HG02571 (cell line): ENCODE data around the gene SFTPA2.
"Not testable (repeated sequence)": the region's sequence is repeated elsewhere in the genome, so short reads cannot be mapped to it uniquely, and the experiment has no call there.

ENCODE experiments used
- ATAC-seq: cut with Tn5 transposase; IDR thresholded peaks from one replicate; pipeline ENCODE4 v1.9.1; 2021; ENCODE audit warnings: mild to moderate bottlenecking, moderate library complexity; ENCODE audit not compliant: unreplicated experiment

The SFTPA2 gene

DNA sequence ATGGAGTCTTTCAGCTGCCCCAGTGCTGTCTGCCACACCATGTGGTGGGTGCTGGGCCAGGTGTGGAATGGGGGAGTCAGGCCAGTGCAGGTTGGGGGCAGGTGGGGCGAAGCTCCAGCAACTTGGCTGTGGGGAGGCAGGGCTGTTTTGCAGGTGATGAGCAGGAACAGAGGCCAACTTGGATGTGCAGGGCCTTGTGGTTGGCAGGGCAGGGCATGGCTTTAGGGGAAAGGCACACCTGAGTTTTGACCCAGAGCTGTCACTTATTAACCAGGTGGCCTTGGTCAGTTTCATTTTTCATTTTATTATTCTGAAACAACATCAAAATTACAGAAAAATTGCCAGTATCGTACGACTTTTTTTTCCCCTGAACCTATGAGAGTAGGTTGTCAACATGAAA is 1.1 kb upstream of the SFTPA2 start:
- no peak for ATAC-seq

DNA sequence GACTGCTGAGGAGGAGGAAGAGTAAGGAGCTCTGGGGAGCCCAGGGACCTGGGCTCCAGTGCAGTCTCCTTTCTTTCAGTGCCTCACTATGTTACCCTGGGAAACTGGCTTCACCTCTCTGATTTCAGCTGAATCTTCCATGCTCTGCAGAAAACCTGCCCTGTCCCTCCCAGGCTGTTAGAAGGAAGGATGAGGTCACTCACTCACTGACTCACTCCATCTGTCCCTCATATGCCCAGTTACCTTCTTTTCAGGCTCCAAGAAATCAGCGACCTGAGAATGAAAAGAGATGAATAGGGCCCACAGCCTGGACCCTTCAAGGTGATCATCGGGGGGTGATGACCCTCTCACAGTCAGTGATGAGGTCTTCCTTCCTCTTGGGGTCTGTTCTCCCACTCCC is 481 bp downstream of the SFTPA2 start:
- ATAC-seq, result no peak

DNA sequence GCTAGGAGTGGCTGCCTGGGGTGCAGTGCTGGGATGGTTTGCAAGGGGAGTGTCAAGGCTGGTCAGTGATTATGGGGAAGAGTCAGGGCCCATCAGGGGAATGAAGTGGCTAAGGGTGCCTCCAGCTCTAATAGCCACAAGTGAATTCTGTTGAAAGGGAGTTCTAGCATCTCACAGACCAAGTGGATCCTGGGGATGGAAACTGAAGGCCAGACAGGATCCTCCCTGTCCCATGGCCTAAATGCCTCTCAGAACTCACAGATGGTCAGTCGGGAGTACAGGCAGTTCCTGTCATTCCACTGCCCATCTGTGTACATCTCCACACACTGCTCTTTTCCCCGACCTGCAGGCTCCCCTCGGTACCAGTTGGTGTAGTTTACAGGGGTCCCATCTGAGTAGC is 3.2 kb downstream of the SFTPA2 start:
- ATAC-seq, result not testable (repeated sequence)

DNA sequence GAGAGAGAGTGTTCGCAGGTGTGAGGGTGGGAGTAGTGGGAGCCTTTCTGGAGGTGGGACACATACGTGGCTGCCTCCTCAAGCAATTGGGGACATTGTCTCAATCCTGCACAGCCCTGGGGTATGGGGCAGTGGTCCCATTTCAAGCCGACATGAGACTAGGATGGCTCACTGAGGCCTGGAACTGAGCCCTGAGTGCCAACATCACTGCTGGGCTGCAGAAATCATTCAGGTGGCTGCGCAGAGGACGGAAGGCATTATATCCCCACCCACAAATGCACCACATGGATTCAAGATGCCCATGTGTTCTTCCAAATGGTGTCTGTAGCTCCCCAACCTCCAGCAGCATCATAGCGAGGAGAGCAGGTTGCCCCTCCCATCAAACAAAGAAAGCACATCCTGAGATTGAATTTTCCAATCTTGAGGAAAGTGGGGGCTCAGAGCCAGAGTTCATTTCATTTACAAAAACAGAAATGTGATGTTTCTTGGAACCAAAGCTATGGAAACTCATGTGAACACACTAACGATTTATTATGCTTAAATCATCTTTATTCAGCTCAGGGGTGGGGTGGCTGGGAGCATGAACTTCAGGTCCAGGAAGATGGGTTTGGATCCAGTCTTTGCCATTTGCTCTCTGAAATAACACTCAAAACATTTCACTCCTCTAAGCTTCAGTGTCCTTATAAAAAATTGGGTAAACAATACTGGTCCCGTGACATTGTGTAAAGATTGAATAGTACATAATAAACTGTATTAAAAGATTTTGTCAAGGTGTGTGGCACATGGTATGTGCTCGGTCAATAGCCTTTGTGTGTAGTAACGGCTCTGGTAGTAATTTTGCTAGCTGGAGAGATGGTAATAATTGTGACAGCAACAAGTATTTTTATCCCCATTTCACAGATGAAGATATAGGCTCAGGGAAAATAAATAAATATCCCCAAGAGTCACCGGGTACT is 4.6 kb downstream of the SFTPA2 start:
- ATAC-seq, result no peak

DNA sequence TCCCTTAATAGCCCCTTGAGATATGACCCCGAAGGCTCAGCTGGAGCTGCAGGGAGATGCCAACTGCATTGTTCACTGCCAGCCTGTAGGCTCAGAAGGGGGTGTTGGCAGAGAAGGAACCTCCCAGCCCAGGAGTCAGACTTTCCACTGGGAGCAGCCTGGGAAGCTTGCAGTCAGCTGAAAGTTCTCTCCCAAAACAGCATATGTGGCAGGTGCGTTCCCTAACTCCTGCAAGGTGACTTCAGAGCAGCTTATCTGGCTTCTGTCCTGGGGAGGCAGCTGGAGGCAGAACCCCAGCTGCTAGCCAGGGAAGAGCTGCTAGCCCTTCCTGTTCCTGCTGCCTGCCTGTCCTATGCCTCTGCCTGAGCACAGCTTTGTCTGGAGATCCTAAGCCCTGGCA is 8.1 kb downstream of the SFTPA2 start:
- no peak for ATAC-seq

DNA sequence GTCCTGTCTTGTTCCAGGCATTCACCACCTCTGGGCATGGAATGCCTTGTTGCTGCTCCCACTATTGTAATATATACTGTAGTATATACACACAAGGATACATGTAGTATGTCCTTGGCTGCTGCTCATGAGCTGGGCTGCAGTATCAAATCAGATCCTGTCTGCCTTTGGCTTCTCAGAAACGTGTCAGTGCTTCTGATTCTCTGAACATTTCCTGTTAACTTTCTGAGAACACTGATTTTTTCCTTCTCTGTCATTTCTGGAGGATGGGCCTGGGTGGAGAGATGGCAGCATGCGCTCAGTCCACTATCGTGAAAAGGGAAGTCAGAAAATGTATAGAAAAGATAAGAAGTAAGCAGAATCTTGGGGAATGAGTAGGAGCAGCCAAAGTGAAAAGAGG is 12.2 kb downstream of the SFTPA2 start:
- ATAC-seq, result no peak

DNA sequence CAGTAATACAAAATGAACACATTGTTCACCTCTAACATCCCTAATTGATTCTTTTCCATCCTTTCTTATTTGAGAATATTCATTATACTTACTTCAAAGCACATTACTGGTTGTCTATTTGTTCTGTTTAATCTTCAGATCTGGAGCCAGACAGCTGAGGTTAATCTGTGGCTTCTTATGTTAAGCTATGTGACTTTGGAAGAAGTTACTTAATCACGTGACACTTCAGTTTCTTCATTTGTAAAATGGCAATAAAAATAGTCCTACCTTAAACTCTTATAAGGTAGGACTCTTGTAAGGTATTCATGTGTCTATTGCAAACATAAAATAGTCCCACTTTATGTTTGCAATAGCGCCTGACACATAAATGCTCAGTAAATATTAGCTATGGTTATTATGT is 13.1 kb downstream of the SFTPA2 start:
- not testable (repeated sequence) for ATAC-seq

DNA sequence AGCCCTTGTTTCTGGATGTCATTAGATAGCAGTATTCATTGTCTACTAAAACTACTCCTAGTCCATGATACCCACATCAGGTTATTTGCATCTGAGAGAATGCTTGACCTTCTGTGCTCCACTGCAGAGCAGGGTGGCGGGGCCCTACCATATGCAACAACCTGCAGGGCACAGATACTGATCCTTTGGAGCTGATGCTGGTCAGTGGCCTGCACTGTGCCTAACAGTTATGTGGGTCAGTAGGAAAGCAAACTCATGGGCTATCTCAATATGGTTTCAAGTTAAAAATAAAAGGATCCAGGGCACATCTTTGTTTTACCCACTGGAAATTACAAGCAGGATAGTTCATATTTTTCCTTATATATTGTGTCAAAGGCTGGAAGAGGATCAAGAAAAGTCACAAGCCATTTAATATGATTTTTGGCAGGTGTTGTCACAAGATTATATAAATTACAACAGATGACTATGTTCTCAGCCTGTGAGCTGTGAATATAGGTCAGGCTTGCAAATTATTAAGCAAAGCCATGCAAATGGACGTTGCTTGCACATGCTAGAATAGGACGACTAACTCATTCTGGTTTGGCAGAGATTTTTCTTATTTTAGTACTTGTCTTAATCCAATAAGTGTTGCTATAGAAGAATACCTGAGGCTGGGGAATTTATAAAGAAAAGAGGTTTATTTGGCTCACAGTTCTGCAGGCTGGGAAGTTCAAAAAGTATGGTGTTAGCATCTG is 15.1 kb downstream of the SFTPA2 start:
- not testable (repeated sequence) for ATAC-seq

DNA sequence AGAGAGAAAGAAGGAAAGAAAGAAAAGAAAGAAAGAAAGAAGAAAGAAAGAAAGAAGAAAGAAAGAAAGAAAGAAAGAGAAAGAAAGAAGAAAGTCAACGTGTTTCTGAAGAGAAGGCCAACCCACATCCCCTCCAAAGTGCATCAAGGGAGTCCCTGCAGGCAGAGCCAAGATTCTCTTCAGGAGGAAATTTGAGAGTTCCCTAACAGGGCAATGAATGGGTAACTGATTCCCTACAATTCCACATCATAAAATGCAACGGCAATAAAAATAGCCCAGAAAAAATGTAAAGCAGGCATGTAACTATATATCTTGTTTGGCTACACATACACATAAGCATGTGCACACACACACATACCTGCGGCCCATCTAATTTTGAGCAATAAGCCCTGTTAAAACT is 15.8 kb downstream of the SFTPA2 start:
- ATAC-seq, result not testable (repeated sequence)

DNA sequence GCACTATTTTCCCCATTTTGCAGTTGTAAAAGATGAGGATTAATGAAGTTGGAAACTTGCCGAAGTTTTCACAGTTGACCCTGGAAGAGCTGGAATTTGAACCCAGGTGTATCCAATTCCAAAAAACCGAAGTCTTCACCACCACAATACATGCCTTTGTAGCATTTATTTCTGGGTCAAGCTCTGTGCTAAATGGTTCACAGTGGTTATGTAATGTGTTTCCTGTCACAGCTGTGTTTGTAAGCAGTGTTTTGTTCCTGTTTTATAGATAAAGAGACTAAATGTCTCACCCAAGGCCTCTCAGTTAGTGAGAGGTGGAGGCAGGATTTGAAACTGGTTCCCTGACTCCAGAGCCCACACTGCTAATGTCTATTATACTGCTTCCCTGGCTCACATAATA is 17.6 kb downstream of the SFTPA2 start:
- ATAC-seq, result no peak

DNA sequence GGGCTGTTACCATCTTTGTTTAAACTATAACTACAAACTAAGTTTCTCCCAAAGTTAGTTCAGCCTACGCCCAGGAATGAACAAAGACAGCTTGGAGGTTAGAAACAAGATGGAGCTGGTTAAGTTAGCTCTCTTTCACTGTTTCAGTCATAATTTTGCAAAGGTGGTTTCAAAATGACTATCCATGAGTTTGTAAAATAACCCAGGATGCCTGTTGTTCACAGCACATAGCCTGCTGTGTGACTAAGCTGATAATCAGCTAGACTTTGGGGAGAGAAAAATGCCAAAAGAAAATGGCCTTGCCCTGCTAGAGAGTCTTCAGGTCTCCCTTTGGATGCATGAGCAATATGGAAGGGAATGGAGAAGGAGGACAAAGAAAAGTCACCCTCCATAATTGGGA is 19.3 kb downstream of the SFTPA2 start:
- ATAC-seq, result peak; percentile 91

DNA sequence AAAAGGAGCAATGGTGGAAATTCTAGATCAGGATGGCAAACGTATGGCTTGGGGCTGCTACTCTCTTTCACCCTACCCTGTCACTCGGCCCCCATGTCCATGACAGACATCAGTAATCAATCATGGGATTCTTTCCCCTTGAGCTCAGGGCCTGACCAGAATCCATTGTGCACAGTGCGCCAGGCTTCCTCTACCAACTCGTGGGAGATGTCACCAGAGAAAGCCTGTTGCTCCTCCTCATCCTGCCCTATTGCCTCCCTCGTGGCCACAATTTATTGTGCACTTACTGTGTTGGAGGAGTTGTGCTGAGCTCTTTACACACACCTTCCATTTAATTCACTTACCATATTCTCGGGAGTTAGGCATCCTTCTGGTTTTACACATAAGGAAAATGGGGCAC is 21.9 kb downstream of the SFTPA2 start:
- ATAC-seq, result not testable (repeated sequence)

DNA sequence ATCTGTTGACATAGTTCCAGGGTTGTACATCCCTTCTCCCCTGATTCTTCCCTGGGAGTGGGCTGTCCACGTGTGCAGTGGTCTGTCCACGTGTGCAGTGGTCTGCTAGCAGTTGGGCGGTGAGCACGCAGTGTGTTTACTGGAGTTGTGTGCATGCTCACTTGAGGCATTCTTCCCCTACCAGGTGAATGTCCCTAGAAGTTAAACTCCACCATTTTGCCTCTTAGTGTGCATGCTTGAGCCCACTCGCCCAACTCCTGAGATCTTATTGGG is 26.4 kb downstream of the SFTPA2 start:
- ATAC-seq, result not testable (repeated sequence)

DNA sequence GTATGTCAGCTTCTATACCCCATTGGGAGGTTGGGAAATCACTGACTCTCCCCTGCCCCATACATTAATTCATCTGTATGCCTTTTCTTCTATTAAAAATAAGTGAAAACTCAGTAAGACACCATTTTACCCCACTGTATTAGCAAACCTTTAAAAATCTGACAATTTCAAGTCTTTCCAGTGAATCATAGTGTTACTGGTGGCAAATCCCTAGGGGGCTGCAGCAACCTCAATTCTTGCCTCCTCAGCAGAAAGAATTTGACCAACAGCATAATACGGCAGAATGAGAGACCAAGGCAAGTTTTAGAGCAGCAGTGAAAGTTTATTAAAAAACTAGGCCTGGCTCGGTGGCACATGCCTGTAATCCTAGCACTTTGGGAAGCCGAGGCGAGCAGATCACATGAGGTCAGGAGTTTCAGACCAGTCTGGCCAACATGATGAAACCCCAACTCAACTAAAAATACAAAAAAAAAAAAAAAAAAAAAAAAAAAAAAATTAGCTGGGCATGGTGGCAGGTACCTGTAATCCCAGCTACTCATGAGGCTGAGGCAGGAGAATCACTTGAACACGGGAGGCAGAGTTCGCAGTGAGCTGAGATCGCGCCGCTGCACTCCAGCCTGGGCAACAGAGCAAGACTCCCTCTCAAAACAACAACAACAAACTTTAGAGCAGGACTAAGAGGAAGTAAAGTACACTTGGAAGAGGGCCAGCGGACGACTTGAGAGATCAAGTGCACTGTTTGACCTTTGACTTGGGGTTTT is 26.9 kb downstream of the SFTPA2 start:
- not testable (repeated sequence) for ATAC-seq

DNA sequence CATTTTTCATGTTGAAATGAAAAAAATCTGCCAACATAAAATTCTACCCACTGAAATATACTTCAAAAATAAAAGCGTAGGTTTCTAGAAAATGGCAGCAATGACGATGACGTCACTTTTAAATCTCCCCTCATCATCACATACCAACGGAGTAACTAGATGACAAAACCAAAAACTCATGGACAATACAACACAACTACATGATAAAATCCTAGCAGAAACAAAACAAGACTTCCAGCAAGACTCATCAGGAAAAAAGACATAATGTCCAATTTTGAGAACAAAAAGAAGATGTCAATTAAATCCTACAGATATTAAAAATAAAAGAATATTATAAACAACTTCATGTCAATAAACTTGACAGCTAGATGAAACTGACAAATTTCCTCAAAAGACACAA is 31.9 kb downstream of the SFTPA2 start:
- not testable (repeated sequence) for ATAC-seq

DNA sequence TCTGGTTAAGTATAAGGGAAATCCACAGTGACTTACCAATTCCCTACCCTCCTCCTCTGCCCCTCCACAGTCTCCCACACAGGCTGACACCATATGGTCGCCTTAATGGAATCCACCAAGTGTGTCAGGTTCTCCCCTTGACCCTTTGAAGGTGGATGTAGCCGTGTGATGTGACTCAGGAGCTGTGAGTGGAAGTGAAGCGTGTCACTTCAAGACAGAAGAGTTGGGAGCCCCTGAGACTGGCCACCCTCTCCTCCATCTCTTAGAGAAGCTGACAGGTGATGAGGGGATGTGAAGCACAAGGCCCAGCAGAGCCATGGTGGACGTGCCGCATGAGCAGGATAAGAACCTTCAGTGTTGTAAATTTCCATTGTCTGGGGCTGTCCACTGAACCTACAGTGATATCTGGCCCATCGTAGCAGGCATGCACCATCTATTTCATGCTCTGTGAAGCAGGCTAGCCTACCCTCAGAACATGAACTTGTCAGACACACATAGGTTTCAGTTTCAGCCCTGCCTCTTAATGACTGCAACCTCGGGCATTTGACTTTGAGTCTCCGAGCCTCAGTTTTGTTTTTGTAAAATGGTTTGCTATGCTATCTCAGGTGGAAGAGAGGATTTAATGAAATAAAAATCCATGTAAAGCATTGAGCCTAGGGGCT is 35.0 kb downstream of the SFTPA2 start:
- peak; percentile 84 for ATAC-seq

DNA sequence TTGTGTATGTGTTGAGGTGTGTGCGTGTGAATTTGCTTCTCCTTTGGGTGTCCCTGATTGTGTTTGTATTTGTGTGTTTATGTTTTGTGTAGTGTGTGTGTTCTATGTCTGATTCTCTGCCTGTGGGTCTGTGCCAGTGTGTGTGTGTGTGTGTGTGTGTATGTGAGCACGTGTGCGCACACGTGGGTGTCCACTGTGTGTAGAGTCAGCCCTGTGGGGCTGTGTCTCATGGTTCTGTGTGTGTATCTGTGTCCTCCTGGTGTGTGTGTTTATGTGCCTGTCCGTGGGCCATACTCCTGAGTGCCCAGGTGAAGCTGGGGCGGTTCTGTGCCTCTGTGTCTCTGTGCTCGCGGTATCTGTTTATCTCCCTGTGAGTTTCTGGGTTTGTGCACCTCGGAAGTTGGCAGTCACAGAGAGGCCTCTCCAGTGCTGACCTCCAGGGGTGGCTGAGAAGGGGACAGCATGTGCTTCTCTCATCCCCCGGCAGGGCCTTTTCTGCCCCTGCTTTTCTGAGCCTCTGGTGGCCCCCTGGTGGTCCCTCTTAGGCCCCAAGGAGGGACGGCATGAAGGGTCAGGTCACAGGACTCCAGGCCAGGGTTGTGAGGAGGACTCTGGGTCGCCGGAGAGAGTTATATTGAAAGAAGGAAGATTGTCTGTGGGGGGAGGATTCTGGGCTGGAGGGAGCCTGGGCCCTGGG is 36.9 kb downstream of the SFTPA2 start:
- not testable (repeated sequence) for ATAC-seq

DNA sequence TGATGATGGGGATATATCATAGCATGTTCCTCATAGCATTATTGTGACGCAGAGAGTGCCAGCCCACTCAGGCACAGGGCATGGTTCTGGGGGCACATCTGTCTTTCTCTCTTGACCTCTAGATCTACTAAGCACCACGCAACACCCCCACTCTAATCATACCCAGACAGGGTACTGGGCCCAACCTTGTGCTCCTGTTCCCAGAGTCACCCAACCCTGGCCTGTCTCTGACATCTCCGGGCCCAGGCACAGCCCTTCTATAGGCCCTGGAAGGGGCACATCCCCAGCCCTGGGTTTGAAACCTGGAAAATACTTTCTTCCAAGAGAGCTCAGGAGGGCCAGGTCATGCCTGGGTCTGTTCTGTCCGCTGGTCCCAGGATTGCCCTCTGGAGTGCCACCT is 37.7 kb downstream of the SFTPA2 start:
- not testable (repeated sequence) for ATAC-seq

DNA sequence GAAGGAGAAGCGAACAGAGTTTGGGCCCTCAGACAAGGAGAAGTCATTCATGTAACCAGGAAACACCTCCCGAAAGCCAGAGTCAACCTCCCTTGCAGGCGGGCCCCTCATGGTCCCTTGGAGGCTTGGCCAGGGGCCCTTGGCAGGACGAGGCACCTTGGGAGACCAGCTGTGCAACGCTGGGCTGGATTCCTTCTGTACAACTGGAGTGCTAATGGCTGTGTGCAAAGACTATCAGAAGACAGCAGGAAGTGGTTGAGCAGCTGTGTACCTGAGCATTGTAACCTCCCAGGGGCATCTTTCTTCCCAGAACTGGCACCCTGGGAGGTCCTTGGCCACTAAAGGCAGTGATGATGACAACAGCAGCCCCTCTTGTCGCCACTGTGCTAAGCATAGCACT is 38.5 kb downstream of the SFTPA2 start:
- ATAC-seq, result not testable (repeated sequence)

DNA sequence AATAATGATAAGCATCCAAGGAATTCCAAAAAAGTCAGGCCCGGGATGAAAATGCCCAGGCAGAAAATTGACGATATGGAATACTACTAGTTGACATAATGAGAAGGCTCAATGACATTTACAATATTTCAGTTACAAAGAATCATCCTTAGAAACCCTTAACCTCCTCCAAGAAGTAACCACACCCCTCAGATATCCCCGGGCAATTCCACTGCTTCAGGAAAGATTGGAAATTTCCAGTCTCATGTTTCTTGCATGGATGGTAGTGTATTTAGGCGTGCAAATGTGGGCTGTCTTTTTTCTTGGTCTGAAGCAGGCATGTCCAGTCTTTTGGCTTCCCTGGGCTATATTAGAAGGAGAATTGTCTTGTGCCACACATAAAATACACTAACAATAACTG is 42.6 kb downstream of the SFTPA2 start:
- not testable (repeated sequence) for ATAC-seq
